Dermis microvascular lymphatic vessel endothelial cell (primary cell): ENCODE results near the gene HLCS. TPM values are rescaled to one million over a fixed set of nuclear protein-coding genes. Genes with fewer than 3 reads are reported as not detected.

Experiments
- DNase-seq, 2 donors: peaks; one replicate each; pipeline versions ENCODE4 v3.0.0 to v3.0.0-alpha.2; 2010; ENCODE audit warnings: low read depth in 2 of 2
- total RNA-seq: library from RNA; depleted of rRNA; stranded (reverse); fragments of >200 nt; gene quantifications from 2 replicates; pipeline ENCODE4 v1.2.1, GENCODE V29; 2014

The HLCS gene
- total RNA-seq, 1 donor from 2014 or later: 16.4 TPM

DNA sequence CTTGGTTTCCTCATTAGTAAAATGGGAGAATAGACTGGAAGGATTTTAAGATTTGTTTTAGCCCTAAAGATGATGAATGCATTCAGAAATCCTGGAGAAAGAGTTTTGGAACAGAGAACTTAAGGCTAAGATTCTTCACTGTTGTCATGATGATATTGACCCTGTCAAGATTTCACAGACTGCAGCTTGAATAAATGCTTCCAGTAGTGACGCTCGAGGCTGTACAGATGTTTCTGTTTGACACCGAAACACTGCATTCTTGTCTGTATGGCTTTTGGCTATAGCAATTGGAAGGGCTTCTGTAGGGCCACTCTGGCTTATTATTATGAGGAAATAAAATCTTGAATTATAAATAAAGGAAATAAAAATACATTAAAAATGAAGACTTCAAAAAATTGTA lies 241.8 kb downstream of the HLCS start:
- DNase-seq: no peak

DNA sequence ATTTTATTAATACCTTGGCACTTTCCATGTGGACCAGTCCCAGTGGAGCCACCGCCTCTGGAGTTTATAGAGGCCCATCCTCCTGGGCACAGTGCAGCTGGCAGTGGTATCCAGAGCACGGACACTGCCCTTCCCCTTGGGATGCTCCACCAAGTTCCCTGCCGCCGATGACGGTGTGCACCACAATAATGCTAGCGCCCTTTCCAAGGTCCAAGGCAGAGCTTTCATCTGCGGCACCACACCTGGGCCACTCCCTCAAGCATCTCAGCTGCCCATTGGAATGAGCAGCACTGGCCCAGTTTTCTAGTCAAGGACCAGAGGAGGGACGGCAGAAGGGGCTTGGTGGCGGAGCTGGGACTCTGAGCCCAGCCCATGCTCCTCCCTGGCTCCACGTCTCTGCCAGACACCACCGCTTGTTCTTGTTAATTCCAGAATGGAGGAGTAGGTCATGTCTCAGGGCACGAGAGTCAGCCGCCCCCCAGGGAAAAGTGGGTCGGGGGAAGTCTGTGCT lies 243.0 kb downstream of the HLCS start:
- no peak for DNase-seq

GRCh38 chr21:36722370-36723368 lies 243.8 kb downstream of the HLCS start:
- no peak for DNase-seq

DNA sequence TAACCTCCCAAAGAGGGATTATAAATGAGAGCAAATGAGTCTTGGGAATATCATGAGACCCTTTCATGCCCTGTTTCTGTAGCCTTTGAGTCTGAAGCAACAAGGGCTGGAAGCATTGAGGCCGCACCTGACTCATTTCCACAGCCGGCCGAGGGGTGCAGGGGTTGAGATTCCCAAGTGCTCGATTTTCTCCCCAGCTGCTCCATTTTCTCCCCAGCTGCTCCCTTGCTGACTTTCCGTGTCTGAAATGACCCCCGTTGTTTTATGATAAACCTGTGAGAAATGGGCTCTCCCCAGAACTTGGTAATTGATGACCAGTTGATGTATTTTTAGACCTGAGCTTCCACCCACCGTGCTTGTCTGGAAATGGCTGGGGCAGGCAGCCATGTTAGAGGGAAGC lies 244.7 kb downstream of the HLCS start:
- no peak for DNase-seq

GRCh38 chr21:36719614-36720013 lies 246.9 kb downstream of the HLCS start:
- DNase-seq: no peak

DNA sequence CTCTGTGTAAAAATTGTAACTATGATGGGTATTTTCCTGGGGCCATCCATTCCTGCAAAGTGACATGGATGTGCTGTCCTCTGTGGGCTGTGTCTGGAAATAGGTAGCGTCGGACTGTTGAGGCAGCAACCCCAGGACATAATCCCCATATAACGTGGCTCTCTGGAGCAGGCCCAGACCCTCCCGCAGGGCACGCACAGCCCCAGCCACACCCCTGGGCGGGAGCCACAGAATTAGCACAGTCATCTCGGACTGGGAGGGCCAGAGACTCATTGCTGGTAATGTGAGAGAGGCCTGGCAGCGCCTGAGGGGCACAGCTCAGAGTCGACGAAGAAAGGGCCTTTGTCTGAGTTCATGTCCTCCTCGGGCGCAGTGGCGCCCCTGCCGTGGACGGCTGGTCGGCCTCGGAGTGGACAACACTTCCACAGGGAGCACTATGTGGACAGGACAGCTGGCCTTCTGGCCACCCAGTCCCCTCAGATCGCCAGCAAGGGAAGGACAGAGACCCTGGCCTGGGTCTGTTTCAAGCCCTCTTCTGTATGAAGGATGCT lies 247.4 kb downstream of the HLCS start:
- no peak for DNase-seq

- DNase-seq: no peak
These were observed 248.5 kb downstream of the HLCS start for GRCh38 chr21:36717976-36718375.

DNA sequence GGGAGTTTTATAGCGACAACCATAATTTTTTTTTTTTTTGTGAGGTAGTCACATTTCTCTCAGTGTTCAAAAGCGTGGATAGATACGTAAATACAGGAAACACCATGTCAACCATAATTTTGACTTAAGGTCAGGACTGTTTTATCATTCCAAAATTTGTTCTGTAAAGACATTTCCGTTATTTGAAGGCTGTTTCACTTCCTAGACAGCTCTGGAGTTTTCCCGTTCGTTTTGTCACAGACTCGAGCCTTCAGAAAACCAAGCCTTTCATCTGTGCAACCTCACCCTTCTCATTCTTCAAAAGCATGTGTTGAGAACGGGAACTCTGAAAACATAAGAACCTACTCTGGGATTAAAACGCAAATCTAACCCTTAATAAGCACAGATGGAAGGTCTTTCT lies 249.6 kb downstream of the HLCS start:
- no peak for DNase-seq

- DNase-seq: no peak
These were observed 250.1 kb downstream of the HLCS start for GRCh38 chr21:36716387-36716786.

DNA sequence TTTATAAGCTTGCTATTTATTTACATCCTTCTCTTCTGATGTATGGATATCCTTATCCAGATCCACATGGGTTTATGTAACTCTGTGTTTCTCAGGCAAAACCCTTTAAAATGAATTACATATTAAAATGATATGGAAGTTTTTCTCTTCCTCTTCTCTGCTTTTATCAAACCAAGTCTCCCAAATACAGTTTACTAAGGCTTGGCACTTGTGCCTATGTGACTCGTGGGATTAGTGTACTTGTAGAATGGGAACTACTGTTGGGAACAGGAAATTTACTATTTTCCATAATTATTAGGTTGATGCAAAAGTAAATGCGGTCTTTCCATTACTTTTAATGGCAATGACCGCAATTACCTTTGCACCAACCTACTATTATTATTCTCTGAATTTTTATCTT lies 252.7 kb downstream of the HLCS start:
- no peak for DNase-seq

DNA sequence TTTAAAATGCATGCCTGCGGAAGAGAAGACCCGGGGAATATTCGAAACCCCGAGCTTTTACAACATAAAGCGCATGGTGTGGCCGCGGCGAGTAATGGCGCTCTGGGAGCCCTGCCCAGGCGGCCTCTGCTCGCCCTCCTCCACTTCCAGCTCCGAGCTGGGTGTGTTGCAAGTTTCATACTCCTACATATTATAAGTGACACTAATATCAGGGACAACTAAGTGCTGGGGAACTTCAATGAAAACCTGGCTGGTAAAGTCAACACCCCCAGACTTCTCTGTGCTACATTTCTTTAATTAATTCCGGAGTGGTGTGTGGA lies 255.8 kb downstream of the HLCS start:
- DNase-seq: no peak

DNA sequence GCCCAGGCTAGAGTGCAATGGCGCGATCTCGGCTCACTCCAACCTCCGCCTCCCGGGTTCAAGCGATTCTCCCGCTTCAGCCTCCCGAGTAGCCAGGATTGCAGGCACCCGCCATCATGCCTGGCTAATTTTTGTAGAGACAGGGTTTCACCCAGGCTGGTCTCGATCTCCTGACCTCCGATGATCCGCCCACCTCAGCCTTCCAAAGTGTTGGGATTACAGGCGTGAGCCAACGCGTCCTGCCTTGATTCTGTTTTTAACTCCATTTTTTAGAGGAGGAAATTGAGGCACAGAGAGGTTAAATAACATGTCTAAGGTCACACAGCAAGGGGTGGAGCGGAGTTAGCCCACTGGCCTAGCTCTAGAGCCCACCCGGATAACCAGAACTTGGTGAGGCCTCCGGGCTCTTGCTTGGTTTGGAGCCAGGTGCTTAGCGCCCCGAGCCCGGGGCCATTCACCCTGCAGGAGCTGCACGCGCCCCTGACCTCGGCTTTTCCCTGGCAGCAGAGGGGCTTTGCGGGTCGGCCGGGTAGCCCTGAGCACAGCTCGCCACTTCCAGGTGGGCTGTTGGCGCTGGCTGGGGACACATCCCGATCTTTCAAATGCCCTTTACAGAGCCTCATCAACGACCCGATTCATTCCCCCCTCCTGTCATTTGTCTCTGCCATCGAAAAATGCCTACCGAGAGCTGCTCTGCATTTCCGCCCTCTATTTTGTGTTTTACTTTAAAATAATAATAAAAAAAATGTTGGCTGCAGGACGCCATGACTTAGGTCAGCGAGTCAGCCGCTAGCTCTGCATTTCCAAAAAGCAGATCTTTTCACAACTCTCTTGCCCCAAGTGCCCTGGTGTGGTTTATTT lies 256.4 kb downstream of the HLCS start:
- no peak for DNase-seq

DNA sequence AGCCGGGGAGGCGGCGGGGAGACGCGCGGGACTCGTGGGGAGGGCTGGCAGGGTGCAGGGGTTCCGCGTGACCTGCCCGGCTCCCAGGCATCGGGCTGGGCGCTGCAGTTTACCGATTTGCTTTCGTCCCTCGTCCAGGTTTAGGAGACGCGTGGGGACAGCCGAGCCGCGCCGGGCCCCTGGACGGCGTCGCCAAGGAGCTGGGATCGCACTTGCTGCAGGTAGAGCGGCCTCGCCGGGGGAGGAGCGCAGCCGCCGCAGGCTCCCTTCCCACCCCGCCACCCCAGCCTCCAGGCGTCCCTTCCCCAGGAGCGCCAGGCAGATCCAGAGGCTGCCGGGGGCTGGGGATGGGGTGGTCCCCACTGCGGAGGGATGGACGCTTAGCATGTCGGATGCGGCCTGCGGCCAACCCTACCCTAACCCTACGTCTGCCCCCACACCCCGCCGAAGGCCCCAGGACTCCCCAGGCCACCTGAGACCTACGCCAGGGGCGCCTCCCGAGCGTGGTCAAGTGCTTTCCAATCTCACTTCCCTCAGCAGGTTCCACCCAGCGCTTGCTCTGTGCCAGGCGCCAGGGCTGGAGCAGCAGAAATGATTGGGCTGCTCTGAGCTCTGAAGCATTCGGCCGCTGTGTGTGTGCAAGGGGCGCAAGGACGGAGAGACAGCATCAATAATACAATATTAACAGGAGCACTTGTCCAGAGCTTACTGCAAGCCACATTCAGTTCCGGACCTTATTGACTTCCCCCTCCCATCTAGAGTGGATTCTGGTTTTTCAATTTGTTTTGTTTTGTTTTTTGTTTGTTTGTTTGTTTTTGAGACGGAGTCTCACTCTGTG lies 257.2 kb downstream of the HLCS start:
- DNase-seq: no peak

DNA sequence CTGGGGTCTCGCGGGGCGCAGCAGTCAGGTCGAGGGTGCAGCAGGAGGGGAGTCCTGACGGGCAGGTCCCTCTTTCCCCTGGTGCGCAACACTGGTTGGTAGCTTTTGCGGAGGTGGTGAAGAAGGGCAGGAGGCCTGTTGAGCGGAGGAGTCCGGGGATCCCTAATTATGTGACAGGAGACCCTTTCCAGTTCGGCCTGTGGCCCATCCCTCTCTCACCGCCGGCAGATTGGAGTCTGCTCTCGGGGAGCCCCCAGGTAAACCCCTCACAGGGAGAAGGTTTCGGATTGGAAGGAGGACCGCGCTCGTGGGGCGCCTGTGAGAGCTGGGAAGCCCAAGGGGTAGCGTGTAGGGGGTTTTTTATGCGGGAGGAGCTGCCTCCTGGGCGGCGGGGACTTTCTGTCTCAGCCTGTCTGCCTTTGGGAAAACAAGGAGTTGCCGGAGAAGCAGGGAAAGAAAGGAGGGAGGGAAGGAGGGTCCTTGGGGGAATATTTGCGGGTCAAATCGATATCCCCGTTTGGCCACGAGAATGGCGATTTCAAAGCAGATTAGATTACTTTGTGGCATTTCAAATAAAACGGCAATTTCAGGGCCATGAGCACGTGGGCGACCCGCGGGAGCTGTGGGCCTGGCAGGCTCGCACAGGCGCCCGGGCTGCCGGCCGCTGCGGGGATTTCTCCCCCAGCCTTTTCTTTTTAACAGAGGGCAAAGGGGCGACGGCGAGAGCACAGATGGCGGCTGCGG lies 258.0 kb downstream of the HLCS start:
- DNase-seq: no peak

GRCh38 chr21:36707763-36708285 lies 258.6 kb downstream of the HLCS start:
- DNase-seq: no peak

DNA sequence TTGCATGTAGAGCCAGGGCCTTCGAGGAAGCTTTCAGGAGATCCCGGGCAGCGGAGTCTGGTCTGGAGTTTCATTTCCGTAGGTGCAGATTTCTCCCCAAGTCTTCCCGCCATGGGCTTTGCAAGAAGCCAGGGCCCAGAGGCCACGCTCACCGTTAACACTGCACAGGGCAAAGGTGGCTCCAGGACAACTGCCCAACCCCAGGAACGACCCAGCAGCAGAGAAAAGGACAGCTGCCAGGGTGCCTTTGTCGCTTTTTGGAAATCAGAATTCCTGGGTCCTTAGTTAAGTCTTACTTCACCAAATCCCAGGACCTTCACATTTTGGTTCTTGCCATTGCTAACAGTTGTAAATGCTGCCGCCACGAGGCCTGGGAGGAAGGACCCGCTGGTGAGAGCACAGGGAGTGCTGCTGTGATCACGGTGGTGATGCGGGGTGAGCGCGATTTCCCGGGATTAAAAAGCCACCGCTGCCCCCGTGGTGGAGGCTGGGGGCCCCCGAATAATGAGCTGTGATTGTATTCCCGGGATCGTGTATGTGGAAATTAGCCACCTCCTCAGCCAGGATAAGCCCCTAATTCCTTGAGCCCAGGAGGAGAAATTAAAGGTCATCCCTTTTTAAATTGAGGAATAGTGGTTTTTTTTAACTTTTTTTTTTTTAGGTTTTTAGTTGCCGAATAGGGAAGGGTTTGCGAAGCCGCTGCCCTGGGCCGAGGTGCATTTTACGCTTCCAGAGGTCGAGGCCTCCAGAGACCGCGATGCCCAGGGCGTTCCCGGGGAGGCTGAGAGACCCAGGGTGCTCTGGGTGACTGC lies 259.3 kb downstream of the HLCS start:
- peak in 1 of 2 donors; percentile 12 for DNase-seq

GRCh38 chr21:36706482-36706852 lies 260.0 kb downstream of the HLCS start:
- no peak for DNase-seq

DNA sequence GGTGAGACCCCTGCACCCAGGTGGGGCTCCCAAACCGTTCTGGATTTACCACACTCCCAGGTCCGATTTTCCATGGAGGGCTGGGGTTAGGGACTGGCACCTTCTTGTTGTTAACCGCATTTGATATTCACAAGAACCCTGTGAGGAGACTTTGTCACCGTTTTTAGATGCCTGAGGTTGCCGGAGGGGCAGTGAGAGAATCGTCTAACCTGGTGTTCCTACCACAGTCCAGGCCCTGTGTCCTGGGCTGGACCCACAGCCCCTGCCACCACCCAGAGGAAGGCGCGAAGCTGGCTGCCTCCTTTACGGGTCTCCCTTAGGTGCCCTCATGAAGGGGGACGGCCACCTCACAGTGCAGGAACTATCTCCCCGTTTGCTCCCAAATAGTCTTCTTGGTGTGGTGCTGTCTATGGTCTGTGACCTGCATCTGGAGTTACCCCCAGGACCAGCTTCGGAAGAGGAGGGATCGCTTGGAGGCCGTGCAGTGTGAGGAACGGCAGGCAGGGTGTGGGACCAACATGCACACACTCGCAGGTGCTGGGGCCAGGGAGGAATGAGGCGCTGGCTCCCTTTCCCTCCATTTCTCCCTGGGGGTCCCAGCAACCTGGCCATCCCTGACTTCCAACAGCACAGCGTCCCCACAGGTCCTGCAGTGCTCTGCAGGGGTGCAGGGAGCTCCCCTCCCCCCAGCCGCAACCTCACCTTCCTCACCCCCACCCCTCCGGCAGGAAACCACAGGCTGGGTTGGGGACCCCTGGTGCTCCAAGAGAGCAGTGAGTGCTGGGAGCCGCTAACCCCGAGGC lies 260.6 kb downstream of the HLCS start:
- no peak for DNase-seq
